Measurements from ENCODE around the gene CTF1.
A peak's percentile ranks its signal among the peaks of the same experiment; 100 is the strongest.
"Not testable (repeated sequence)": the region's sequence is repeated elsewhere in the genome, so short reads cannot be mapped to it uniquely, and the experiment has no call there.

The CTF1 gene

GRCh38 chr16:30896261-30896888, at the start of gene CTF1:
Gene CTF1 (plus strand): TSS chr16:30896614. CDS start chr16:30896644, 30 bp downstream.
- DNase-seq (ENCODE audit: low read depth in 2 of 2) = no peak

- DNase-seq (ENCODE audit: low read depth in 2 of 2) = no peak
Measured at GRCh38 chr16:30846649-30847402, 49.6 kb upstream of the CTF1 start.

- no peak for DNase-seq (ENCODE audit: low read depth in 2 of 2)
Measured at GRCh38 chr16:30850246-30850645, 46.2 kb upstream of the CTF1 start.

- no peak for DNase-seq (ENCODE audit: low read depth in 2 of 2)
Measured at GRCh38 chr16:30853758-30854157, 42.7 kb upstream of the CTF1 start.

- no peak for DNase-seq (ENCODE audit: low read depth in 2 of 2)
Measured at GRCh38 chr16:30858111-30858495, 38.3 kb upstream of the CTF1 start.

GRCh38 chr16:30858829-30859423, 37.5 kb upstream of the CTF1 start:
- no peak for DNase-seq (ENCODE audit: low read depth in 2 of 2)

GRCh38 chr16:30860729-30861128, 35.7 kb upstream of the CTF1 start:
- DNase-seq (ENCODE audit: low read depth in 2 of 2) = not testable (repeated sequence)

- DNase-seq (ENCODE audit: low read depth in 2 of 2) = not testable (repeated sequence)
Measured at GRCh38 chr16:30863178-30863577, 33.2 kb upstream of the CTF1 start.

- DNase-seq (ENCODE audit: low read depth in 2 of 2) = no peak
Measured at GRCh38 chr16:30866031-30866430, 30.4 kb upstream of the CTF1 start.

- DNase-seq (ENCODE audit: low read depth in 2 of 2) = no peak
Measured at GRCh38 chr16:30867747-30868146, 28.7 kb upstream of the CTF1 start.

- DNase-seq (ENCODE audit: low read depth in 2 of 2) = no peak
Measured at GRCh38 chr16:30870904-30871303, 25.5 kb upstream of the CTF1 start.

- no peak for DNase-seq (ENCODE audit: low read depth in 2 of 2)
Measured at GRCh38 chr16:30874244-30874820, 22.1 kb upstream of the CTF1 start.

- peak; percentile 87 to 89 for DNase-seq (ENCODE audit: low read depth in 2 of 2)
Measured at GRCh38 chr16:30874821-30875717, 21.3 kb upstream of the CTF1 start.

GRCh38 chr16:30875871-30876801, 20.3 kb upstream of the CTF1 start:
- DNase-seq (ENCODE audit: low read depth in 2 of 2) = no peak

GRCh38 chr16:30876867-30877266, 19.5 kb upstream of the CTF1 start:
- no peak for DNase-seq (ENCODE audit: low read depth in 2 of 2)

- no peak for DNase-seq (ENCODE audit: low read depth in 2 of 2)
Measured at GRCh38 chr16:30882429-30883310, 13.7 kb upstream of the CTF1 start.

- no peak for DNase-seq (ENCODE audit: low read depth in 2 of 2)
Measured at GRCh38 chr16:30884760-30885159, 11.7 kb upstream of the CTF1 start.

- no peak for DNase-seq (ENCODE audit: low read depth in 2 of 2)
Measured at GRCh38 chr16:30885196-30885595, 11.2 kb upstream of the CTF1 start.

GRCh38 chr16:30886145-30886544, 10.3 kb upstream of the CTF1 start:
- DNase-seq (ENCODE audit: low read depth in 2 of 2) = no peak

GRCh38 chr16:30887927-30888326, 8.5 kb upstream of the CTF1 start:
- DNase-seq (ENCODE audit: low read depth in 2 of 2) = no peak
